Ovary (tissue), 3 donors: ENCODE data around the gene HIF3A.

Experiments used
- EP300 ChIP-seq: sonication (generic); formaldehyde crosslinking; IDR thresholded peaks from one replicate; pipeline ENCODE4 v1.6.1; 2017; ENCODE audit warnings: antibody characterized with exemption
- POLR2A ChIP-seq: fragments of 450-650 bp; IDR thresholded peaks from one replicate; pipeline ENCODE4 v1.6.1; 2017; ENCODE audit warnings: antibody characterized with exemption, mild to moderate bottlenecking, moderate library complexity
- TF ChIP-seq, protein P1 (sequence below), 3 donors: fragments of 450-650 bp in 2 of 3; fragments of 200-600 bp in 1 of 3; IDR thresholded peaks; one replicate each; pipeline versions ENCODE4 v1.5.1 to v1.8.0; 2016 to 2022; ENCODE audit warnings: antibody characterized with exemption in 3 of 3, mild to moderate bottlenecking in 1 of 3
- donor health status: DM: no; HTN: no; CAD: no.

DNA sequence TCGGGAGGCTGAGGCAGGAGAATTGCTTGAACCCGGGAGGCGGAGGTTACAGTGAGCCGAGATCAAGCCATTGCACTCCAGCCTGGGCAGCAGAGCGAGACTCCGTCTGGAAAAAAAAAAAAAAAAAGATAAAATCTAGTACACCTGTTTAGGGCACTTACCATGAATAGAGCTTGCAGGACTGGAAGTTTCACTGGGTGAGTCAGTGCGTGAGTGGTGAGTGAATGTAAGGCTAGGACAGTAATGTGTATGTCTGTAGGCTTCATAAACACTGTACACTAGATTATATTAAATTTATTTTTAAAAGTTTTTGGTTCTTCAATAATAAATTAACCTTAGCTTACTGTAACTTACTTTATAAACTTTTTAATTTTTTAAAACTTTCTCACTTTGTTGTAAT lies 73.0 kb downstream of the HIF3A start:
- TF ChIP-seq, protein P1, sequence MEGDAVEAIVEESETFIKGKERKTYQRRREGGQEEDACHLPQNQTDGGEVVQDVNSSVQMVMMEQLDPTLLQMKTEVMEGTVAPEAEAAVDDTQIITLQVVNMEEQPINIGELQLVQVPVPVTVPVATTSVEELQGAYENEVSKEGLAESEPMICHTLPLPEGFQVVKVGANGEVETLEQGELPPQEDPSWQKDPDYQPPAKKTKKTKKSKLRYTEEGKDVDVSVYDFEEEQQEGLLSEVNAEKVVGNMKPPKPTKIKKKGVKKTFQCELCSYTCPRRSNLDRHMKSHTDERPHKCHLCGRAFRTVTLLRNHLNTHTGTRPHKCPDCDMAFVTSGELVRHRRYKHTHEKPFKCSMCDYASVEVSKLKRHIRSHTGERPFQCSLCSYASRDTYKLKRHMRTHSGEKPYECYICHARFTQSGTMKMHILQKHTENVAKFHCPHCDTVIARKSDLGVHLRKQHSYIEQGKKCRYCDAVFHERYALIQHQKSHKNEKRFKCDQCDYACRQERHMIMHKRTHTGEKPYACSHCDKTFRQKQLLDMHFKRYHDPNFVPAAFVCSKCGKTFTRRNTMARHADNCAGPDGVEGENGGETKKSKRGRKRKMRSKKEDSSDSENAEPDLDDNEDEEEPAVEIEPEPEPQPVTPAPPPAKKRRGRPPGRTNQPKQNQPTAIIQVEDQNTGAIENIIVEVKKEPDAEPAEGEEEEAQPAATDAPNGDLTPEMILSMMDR (IDR thresholded peaks at IDR 0.05) = no peak
- TF ChIP-seq POLR2A (no peak), EP300 (no peak)
